IMR-90 (cell line): ENCODE results near the gene LRP11. TPM values are rescaled to one million over a fixed set of nuclear protein-coding genes. Genes with fewer than 3 reads are reported as not detected.

Source experiments
- ATAC-seq: fragments of 200-7000 bp; cut with Tn5 transposase; 2 replicates; pipeline ENCODE4 v1.9.1; 2020; ENCODE audit warnings: low read depth, mild to moderate bottlenecking, moderate library complexity
- BruUV-seq: library from RNA; stranded (reverse); fragments of 400-500 nt; replicated peaks from 2 replicates; lab custom pipeline; 2021; lab: Mats Ljungman, UMichigan
- CTCF ChIA-PET: fragments of 300-600 bp; formaldehyde crosslinking; extraction: SDS; loops from one replicate; lab custom pipeline; 2021; ENCODE audit warnings: antibody characterized with exemption; lab: Yijun Ruan, JAX
- POLR2A ChIA-PET: fragments of 300-600 bp; sonication (Branson Sonifier 250); formaldehyde crosslinking; loops from one replicate; lab custom pipeline; 2022; ENCODE audit warnings: antibody characterized with exemption; ENCODE audit not compliant: unreplicated experiment; lab: Charles Lee
- DNase-seq: peaks from one replicate; pipeline ENCODE4 v3.0.0; 2013
- H2AFZ ChIP-seq: replicated peaks from 2 replicates; pipeline ENCODE3; 2013; ENCODE audit warnings: low read length, mild to moderate bottlenecking; ENCODE audit not compliant: poor library complexity
- H2AK5ac ChIP-seq: 2 replicates; pipeline ENCODE4 v1.6.1; 2013; ENCODE audit warnings: low read depth, low read length, inconsistent platforms
- H2AK9ac ChIP-seq: replicated peaks from 2 replicates; pipeline ENCODE3; 2013; ENCODE audit warnings: mild to moderate bottlenecking, low read depth, low read length, moderate library complexity; ENCODE audit not compliant: poor library complexity
- H2BK120ac ChIP-seq: 2 replicates; pipeline ENCODE4 v1.6.1; 2013; ENCODE audit warnings: low read depth, low read length, inconsistent platforms
- H2BK15ac ChIP-seq: 3 replicates; pipeline ENCODE4 v1.6.1; 2013; ENCODE audit warnings: low read depth, low read length, inconsistent platforms
- H2BK20ac ChIP-seq: 2 replicates; pipeline ENCODE4 v1.6.1; 2013; ENCODE audit warnings: low read depth, mild to moderate bottlenecking, inconsistent platforms, low read length, moderate library complexity
- H2BK5ac ChIP-seq: 2 replicates; pipeline ENCODE4 v1.6.1; 2013; ENCODE audit warnings: mild to moderate bottlenecking, low read depth, low read length, inconsistent platforms; ENCODE audit not compliant: poor library complexity, severe bottlenecking
- H3K14ac ChIP-seq: replicated peaks from 2 replicates; pipeline ENCODE4 v1.6.1; 2013; ENCODE audit warnings: low read depth, low read length, inconsistent platforms
- H3K18ac ChIP-seq: 2 replicates; pipeline ENCODE4 v1.6.1; 2013; ENCODE audit warnings: low read depth, low read length, control low read depth
- H3K23ac ChIP-seq: 2 replicates; pipeline ENCODE4 v1.6.1; 2013; ENCODE audit warnings: low read depth, low read length, inconsistent platforms
- H3K27ac ChIP-seq: 2 replicates; pipeline ENCODE4 v1.5.1; 2013; ENCODE audit warnings: mild to moderate bottlenecking, control low read depth, low read length; ENCODE audit not compliant: insufficient read depth
- H3K27me3 ChIP-seq: 2 replicates; pipeline ENCODE4 v1.6.1; 2013; ENCODE audit warnings: low read length; ENCODE audit not compliant: control insufficient read depth, insufficient read depth
- H3K36me3 ChIP-seq: 2 replicates; pipeline ENCODE4 v1.6.1; 2013; ENCODE audit warnings: low read length, mixed read lengths; ENCODE audit not compliant: control insufficient read depth, insufficient read depth
- H3K4ac ChIP-seq: 2 replicates; pipeline ENCODE4 v1.6.1; 2013; ENCODE audit warnings: low read depth, low read length, inconsistent platforms
- H3K4me1 ChIP-seq: 2 replicates; pipeline ENCODE4 v1.6.1; 2013; ENCODE audit warnings: low read length, mixed read lengths; ENCODE audit not compliant: control insufficient read depth, insufficient read depth
- H3K4me2 ChIP-seq: 2 replicates; pipeline ENCODE4 v1.6.1; 2013; ENCODE audit warnings: low read depth, mild to moderate bottlenecking, control low read depth, low read length, moderate library complexity
- H3K4me3 ChIP-seq: 2 replicates; pipeline ENCODE4 v1.5.1; 2013; ENCODE audit warnings: low read depth, mild to moderate bottlenecking, control low read depth, low read length, moderate library complexity; ENCODE audit not compliant: insufficient read depth
- H3K56ac ChIP-seq: 2 replicates; pipeline ENCODE4 v1.6.1; 2013; ENCODE audit warnings: low read length, inconsistent platforms; ENCODE audit not compliant: insufficient read depth; ENCODE audit errors: extremely low read depth
- H3K79me1 ChIP-seq, 2 experiments: 2 replicates each; pipeline ENCODE4 v1.6.1; 2013; ENCODE audit warnings: low read length in 2 of 2, inconsistent platforms in 1 of 2, low read depth in 1 of 2
- H3K9ac ChIP-seq: 2 replicates; pipeline ENCODE4 v1.6.1; 2013; ENCODE audit warnings: low read depth, low read length, control low read depth
- H3K9me1 ChIP-seq: 2 replicates; pipeline ENCODE4 v1.6.1; 2013; ENCODE audit warnings: low read length, inconsistent platforms; ENCODE audit not compliant: insufficient read depth
- H3K9me3 ChIP-seq: 2 replicates; pipeline ENCODE4 v1.6.1; 2013; ENCODE audit warnings: low read length; ENCODE audit not compliant: control insufficient read depth, insufficient read depth
- H4K20me1 ChIP-seq: 2 replicates; pipeline ENCODE4 v1.6.1; 2013; ENCODE audit warnings: low read length, inconsistent platforms; ENCODE audit not compliant: insufficient read depth
- H4K5ac ChIP-seq: 2 replicates; pipeline ENCODE4 v1.6.1; 2013; ENCODE audit warnings: mild to moderate bottlenecking, low read depth, low read length, control low read depth
- H4K8ac ChIP-seq, 2 experiments: 2 replicates each; pipeline ENCODE4 v1.6.1; 2013; ENCODE audit warnings: low read depth in 2 of 2, low read length in 2 of 2, control low read depth in 1 of 2, inconsistent platforms in 1 of 2
- H4K91ac ChIP-seq: 2 replicates; pipeline ENCODE4 v1.6.1; 2013; ENCODE audit warnings: low read depth, low read length, inconsistent platforms; ENCODE audit not compliant: insufficient read depth
- CEBPB ChIP-seq: IDR thresholded peaks from 2 replicates; pipeline ENCODE4 v1.6.1; 2012; ENCODE audit warnings: low read depth, low read length, improper control_type of control experiment
- CHD1 ChIP-seq: IDR thresholded peaks from 2 replicates; pipeline ENCODE4 v1.6.1; 2012; ENCODE audit warnings: low read depth, low read length, improper control_type of control experiment
- CTCF ChIP-seq: conservative IDR thresholded peaks from 2 replicates; pipeline ENCODE4 v1.5.1; 2012; ENCODE audit warnings: mild to moderate bottlenecking, low read depth, low read length, improper control_type of control experiment
- ELK1 ChIP-seq: fragments of 150-350 bp; IDR thresholded peaks from 2 replicates; pipeline ENCODE4 v1.6.1; 2016; ENCODE audit warnings: low read depth, mild to moderate bottlenecking, low read length, moderate library complexity, borderline replicate concordance
- MAFK ChIP-seq: IDR thresholded peaks from 2 replicates; pipeline ENCODE4 v1.6.1; 2012; ENCODE audit warnings: low read depth, low read length, improper control_type of control experiment
- MAZ ChIP-seq: IDR thresholded peaks from 2 replicates; pipeline ENCODE4 v1.6.1; 2012; ENCODE audit warnings: low read depth, mild to moderate bottlenecking, low read length, improper control_type of control experiment, moderate library complexity, borderline replicate concordance
- MXI1 ChIP-seq: IDR thresholded peaks from 2 replicates; pipeline ENCODE4 v1.6.1; 2012; ENCODE audit warnings: low read depth, mild to moderate bottlenecking, low read length, moderate library complexity, borderline replicate concordance
- NFE2L2 ChIP-seq: fragments of 150-350 bp; IDR thresholded peaks from 2 replicates; pipeline ENCODE4 v1.6.1; 2016; ENCODE audit warnings: low read depth, mild to moderate bottlenecking, low read length
- RAD21 ChIP-seq: IDR thresholded peaks from 2 replicates; pipeline ENCODE4 v1.6.1; 2012; ENCODE audit warnings: low read length, improper control_type of control experiment
- RCOR1 ChIP-seq: IDR thresholded peaks from 2 replicates; pipeline ENCODE4 v1.6.1; 2012; ENCODE audit warnings: mild to moderate bottlenecking, low read length, improper control_type of control experiment; ENCODE audit not compliant: insufficient replicate concordance
- RFX5 ChIP-seq: IDR thresholded peaks from 2 replicates; pipeline ENCODE4 v1.8.0; 2012; ENCODE audit warnings: low read depth, mild to moderate bottlenecking, low read length, moderate library complexity
- WGBS, 2 experiments: methylation state at CpG; one replicate each; pipeline versions ENCODE4 v1.1.5 to v1.1.7; 2013; ENCODE audit warnings: missing lambda C conversion rate in 2 of 2; ENCODE audit not compliant: insufficient read length in 1 of 2; ENCODE audit errors: extremely low coverage in 2 of 2; 5-methylcytosine and 5-hydroxymethylcytosine counted together
- dilution Hi-C: fragments of 300-500 bp; cut with HindIII; formaldehyde crosslinking; loops from one replicate; pipeline ENCODE4 v1.14.3; 2018; ENCODE audit warnings: low sequenced_read_pairs; ENCODE audit not compliant: unreplicated experiment
- in situ Hi-C: fragments of 300-500 bp; cut with MboI; formaldehyde crosslinking; loops from 3 replicates; pipeline ENCODE4 v1.14.3; 2019; ENCODE audit warnings: low sequenced_read_pairs, inconsistent platforms, mixed read lengths
- intact Hi-C: fragments of 100-400 bp; cut with micrococcal nuclease; formaldehyde crosslinking; loops from 2 replicates; pipeline ENCODE4 v1.10.0; 2022
- polyA plus RNA-seq, 3 experiments: library from polyadenylated mRNA; depleted of rRNA; stranded (reverse); fragments of >200 nt; gene quantifications; 2 replicates each; pipeline ENCODE4 v1.2.3, GENCODE V29; 2012; ENCODE audit warnings: low replicate concordance in 1 of 3
- total RNA-seq: library from RNA; depleted of rRNA; stranded (reverse); fragments of >200 nt; gene quantifications from 2 replicates; pipeline ENCODE4 v1.2.3, GENCODE V29; 2012

The LRP11 gene
- total and polyA plus RNA-seq, 2 of the 4 experiments (the other 2 are of a cell fraction) = 48.8 to 63.8 TPM

GRCh38 chr6:149771925-149772324 lies 92.2 kb downstream of the LRP11 start:
- in situ Hi-C loops (no loop called here), intact Hi-C loops (no loop called here), dilution Hi-C loops (no loop called here)
- no peak overlapping the region for H3K18ac ChIP-seq
- H3K27me3 ChIP-seq = no peaks in the 10 kb centered on the region
- no peak overlapping the region for H2AK5ac ChIP-seq
- H2BK120ac ChIP-seq = no peak overlapping the region
- no peak for DNase-seq
- no peak overlapping the region for H3K4ac ChIP-seq
- CTCF ChIA-PET = no interaction called here
- no peak overlapping the region for H3K4me2 ChIP-seq
- H3K9ac ChIP-seq = no peak overlapping the region
- peaks cover 18% of the 10 kb centered on the region for H3K36me3 ChIP-seq
- no peak overlapping the region for H4K8ac ChIP-seq
- H2BK20ac ChIP-seq = no peak overlapping the region
- no peaks in the 10 kb centered on the region for H4K20me1 ChIP-seq
- no peak overlapping the region for H3K4me3 ChIP-seq
- no peak for ATAC-seq
- H3K56ac ChIP-seq = no peak overlapping the region
- POLR2A ChIA-PET = no interaction called here
- WGBS, 2 experiments = 92% methylated on average over 2 of the region's 6 CpGs; no CpG with 5 or more reads in 1 of the 2 experiments
- TF ChIP-seq RFX5 (no peak), CTCF (no peak), CHD1 (no peak), MAZ (no peak), RAD21 (no peak), CEBPB (no peak), MXI1 (no peak), NFE2L2 (no peak), RCOR1 (no peak), MAFK (no peak), ELK1 (no peak)
- H3K9me3 ChIP-seq = no peaks in the 10 kb centered on the region
- H2BK5ac ChIP-seq = no peak overlapping the region
- H2AFZ ChIP-seq = no peak overlapping the region
- no peak overlapping the region for H4K5ac ChIP-seq
- no peak overlapping the region for H3K14ac ChIP-seq
- no peak overlapping the region for H2BK15ac ChIP-seq
- H2AK9ac ChIP-seq = no peak overlapping the region
- no peaks in the 10 kb centered on the region for H3K4me1 ChIP-seq
- H3K79me1 ChIP-seq = peaks cover 10 to 17% of the 10 kb centered on the region in 2 experiments
- H3K23ac ChIP-seq = no peak overlapping the region
- H4K91ac ChIP-seq = no peak overlapping the region
- H3K27ac ChIP-seq = no peak overlapping the region
- no peaks in the 10 kb centered on the region; the same call in 1 of the 2 replicates for H3K9me1 ChIP-seq
- BruUV-seq = no TSS peak
